ENCODE results near the gene BRD1.
A peak's percentile ranks its signal among the peaks of the same experiment; 100 is the strongest.
"Not testable (repeated sequence)": the region's sequence is repeated elsewhere in the genome, so short reads cannot be mapped to it uniquely, and the experiment has no call there.

Gene BRD1

GRCh38 chr22:49852898-49853894, 25.5 kb upstream of the BRD1 start, which contains the start of gene ZBED4:
ZBED4 (plus strand) TSS chr22:49853844; CDS start chr22:49883663, 29,819 bp downstream.
- DNase-seq, result peak; percentile 95

GRCh38 chr22:49852568-49852897, 24.9 kb upstream of the BRD1 start:
- DNase-seq, result not testable (repeated sequence)

GRCh38 chr22:49850959-49851802, 23.5 kb upstream of the BRD1 start:
- DNase-seq, result no peak

GRCh38 chr22:49850021-49850911, 22.6 kb upstream of the BRD1 start:
- no peak for DNase-seq

- no peak for DNase-seq
These were observed 21.7 kb upstream of the BRD1 start for GRCh38 chr22:49849161-49850020.

GRCh38 chr22:49848690-49849160, 21.1 kb upstream of the BRD1 start:
- DNase-seq, result no peak

- DNase-seq, result peak; percentile 53
These were observed 20.3 kb upstream of the BRD1 start for GRCh38 chr22:49847751-49848689.

GRCh38 chr22:49845666-49846459, 18.2 kb upstream of the BRD1 start:
- DNase-seq, result no peak

GRCh38 chr22:49845241-49845640, 17.6 kb upstream of the BRD1 start:
- no peak for DNase-seq

GRCh38 chr22:49838771-49839717, 11.4 kb upstream of the BRD1 start:
- DNase-seq, result no peak

GRCh38 chr22:49833340-49834007, 5.8 kb upstream of the BRD1 start:
- no peak for DNase-seq

- no peak for DNase-seq
These were observed 1.6 kb upstream of the BRD1 start for GRCh38 chr22:49829044-49829853.

GRCh38 chr22:49828599-49828965, 909 bp upstream of the BRD1 start:
- no peak for DNase-seq

GRCh38 chr22:49827271-49827852, 311 bp downstream of the BRD1 start:
- no peak for DNase-seq

- DNase-seq, result no peak
These were observed 936 bp downstream of the BRD1 start for GRCh38 chr22:49826603-49827270.
